ENCODE data around the gene GPR137B. TPM values are rescaled to one million over a fixed set of nuclear protein-coding genes. Genes with fewer than 3 reads are reported as not detected.
A peak's percentile ranks its signal among the peaks of the same experiment; 100 is the strongest.
"Not testable (repeated sequence)": the region's sequence is repeated elsewhere in the genome, so short reads cannot be mapped to it uniquely, and the experiment has no call there.

Gene GPR137B, protein sequence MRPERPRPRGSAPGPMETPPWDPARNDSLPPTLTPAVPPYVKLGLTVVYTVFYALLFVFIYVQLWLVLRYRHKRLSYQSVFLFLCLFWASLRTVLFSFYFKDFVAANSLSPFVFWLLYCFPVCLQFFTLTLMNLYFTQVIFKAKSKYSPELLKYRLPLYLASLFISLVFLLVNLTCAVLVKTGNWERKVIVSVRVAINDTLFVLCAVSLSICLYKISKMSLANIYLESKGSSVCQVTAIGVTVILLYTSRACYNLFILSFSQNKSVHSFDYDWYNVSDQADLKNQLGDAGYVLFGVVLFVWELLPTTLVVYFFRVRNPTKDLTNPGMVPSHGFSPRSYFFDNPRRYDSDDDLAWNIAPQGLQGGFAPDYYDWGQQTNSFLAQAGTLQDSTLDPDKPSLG
- 22.1 to 25.2 TPM (median 23.1 TPM) in 3 replicates for total RNA-seq

DNA sequence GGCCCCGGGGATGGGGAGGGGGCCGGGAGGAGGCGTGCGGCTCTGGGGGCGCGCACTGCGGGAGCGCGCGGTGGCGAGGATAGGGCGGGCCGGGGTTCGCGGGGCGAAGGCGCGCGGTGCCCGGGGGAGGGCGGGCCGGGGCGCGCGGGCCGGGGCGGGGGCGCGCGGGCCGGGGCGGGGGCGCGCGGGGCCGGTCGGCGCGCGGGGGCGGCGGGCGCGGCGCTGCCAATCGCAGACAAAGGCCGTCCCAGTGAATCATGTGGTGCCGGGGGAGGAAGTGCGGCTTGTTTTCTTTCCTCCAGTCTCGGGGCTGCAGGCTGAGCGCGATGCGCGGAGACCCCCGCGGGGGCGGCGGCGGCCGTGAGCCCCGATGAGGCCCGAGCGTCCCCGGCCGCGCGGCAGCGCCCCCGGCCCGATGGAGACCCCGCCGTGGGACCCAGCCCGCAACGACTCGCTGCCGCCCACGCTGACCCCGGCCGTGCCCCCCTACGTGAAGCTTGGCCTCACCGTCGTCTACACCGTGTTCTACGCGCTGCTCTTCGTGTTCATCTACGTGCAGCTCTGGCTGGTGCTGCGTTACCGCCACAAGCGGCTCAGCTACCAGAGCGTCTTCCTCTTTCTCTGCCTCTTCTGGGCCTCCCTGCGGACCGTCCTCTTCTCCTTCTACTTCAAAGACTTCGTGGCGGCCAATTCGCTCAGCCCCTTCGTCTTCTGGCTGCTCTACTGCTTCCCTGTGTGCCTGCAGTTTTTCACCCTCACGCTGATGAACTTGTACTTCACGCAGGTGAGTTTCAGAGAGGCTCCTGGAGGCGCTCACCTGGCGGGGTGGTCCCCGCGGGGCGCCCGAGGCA, at the start of gene GPR137B:
TSS of gene GPR137B (plus strand) at position 287 of the 851 bp plus-strand sequence. CDS start at position 371, 84 bp downstream.
- Mint-ChIP-seq H3K4me1 (peaks cover 34% of the 10 kb centered on the region), H3K27me3 (ENCODE audit: low read depth) (peaks cover 47% of the 10 kb centered on the region), H3K4me3 (peak within 1 kb of the TSS; percentile 93), H3K27ac (peak within 1 kb of the TSS; percentile 95), H3K36me3 (peaks cover 6% of the 10 kb centered on the region), H3K9me3 (no peaks in the 10 kb centered on the region)
- DNase-seq (ENCODE audit: low spot score in 2 of 2, unreplicated experiment in 2 of 2): peak in 1 of 2 experiments; percentile 65
- TF ChIP-seq, protein P1, sequence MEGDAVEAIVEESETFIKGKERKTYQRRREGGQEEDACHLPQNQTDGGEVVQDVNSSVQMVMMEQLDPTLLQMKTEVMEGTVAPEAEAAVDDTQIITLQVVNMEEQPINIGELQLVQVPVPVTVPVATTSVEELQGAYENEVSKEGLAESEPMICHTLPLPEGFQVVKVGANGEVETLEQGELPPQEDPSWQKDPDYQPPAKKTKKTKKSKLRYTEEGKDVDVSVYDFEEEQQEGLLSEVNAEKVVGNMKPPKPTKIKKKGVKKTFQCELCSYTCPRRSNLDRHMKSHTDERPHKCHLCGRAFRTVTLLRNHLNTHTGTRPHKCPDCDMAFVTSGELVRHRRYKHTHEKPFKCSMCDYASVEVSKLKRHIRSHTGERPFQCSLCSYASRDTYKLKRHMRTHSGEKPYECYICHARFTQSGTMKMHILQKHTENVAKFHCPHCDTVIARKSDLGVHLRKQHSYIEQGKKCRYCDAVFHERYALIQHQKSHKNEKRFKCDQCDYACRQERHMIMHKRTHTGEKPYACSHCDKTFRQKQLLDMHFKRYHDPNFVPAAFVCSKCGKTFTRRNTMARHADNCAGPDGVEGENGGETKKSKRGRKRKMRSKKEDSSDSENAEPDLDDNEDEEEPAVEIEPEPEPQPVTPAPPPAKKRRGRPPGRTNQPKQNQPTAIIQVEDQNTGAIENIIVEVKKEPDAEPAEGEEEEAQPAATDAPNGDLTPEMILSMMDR (IDR thresholded peaks at IDR 0.05; ENCODE audit: unreplicated experiment): no peak

DNA sequence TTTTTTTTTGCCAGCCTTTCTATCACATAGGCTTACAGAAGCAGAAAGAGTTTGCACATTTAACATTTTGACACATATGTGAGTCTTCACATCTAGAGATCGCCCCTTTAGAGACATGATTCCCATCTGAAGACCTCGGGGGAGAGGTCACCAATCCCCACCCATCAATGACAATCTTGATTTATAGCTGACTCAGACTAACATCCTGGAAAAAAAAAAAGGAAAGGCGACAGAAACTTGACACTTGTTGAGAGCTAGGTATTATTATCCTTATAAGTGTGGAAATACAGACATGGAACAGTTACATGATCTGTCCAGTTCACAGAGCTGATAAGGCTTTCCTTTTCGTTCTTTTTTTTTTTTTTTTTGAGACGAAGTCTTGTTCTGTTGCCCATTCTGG, 49.4 kb upstream of the GPR137B start:
- Mint-ChIP-seq H3K36me3 (peaks cover 5% of the 10 kb centered on the region), H3K4me1 (peaks cover 4% of the 10 kb centered on the region), H3K9me3 (peaks cover 15% of the 10 kb centered on the region), H3K27me3 (ENCODE audit: low read depth) (peaks cover 1% of the 10 kb centered on the region), H3K27ac (no peak overlapping the region), H3K4me3 (no peak overlapping the region)
- no peak for DNase-seq (ENCODE audit: low spot score in 2 of 2, unreplicated experiment in 2 of 2)
- TF ChIP-seq, protein P1 (IDR thresholded peaks at IDR 0.05; ENCODE audit: unreplicated experiment): no peak

DNA sequence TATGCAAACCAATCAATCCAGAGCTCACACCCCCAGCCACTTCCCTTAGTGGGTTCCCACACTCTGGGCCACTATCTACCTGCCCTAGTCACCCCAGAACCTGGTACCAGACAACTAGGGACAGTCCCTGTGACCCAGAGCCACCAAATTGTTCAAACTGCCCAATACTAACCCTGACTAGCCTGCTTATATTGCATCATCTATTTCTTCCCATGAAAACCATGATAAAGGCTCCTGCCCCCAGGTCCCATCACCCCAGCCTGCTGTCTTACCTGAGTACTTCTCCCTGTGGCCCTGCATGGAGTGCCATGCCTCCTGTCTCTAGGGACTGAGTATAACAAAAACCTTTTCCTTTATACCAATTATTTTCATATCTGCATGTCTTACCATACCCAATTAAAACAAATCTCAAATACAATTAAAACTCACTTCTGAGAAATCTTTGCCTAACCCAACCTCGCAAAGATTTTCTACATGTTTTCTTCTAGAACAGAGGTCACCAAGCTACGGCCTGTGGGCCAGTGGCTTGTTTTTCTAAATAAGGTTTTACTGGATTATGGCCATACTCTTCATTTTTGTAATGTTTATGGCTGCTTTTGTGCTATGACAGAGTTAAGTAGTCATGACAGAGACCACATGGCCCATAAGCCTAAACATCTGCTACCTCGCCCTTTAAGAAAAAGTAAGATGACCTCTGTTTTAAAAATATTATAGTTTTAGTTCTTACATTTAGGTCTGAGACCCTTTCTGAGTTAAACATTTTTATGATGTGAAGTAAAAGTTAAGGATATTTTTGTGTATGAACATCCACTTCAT, 46.4 kb upstream of the GPR137B start:
- peak overlapping the region; percentile 48 for H3K27ac Mint-ChIP-seq
- H3K4me1 Mint-ChIP-seq: peaks cover 4% of the 10 kb centered on the region
- TF ChIP-seq, protein P1 (IDR thresholded peaks at IDR 0.05; ENCODE audit: unreplicated experiment): no peak
- DNase-seq (ENCODE audit: low spot score in 2 of 2, unreplicated experiment in 2 of 2): no peak
- H3K36me3 Mint-ChIP-seq: peaks cover 5% of the 10 kb centered on the region
- H3K9me3 Mint-ChIP-seq: peaks cover 15% of the 10 kb centered on the region
- no peak overlapping the region for H3K4me3 Mint-ChIP-seq
- H3K27me3 Mint-ChIP-seq (ENCODE audit: low read depth): peaks cover 1% of the 10 kb centered on the region

DNA sequence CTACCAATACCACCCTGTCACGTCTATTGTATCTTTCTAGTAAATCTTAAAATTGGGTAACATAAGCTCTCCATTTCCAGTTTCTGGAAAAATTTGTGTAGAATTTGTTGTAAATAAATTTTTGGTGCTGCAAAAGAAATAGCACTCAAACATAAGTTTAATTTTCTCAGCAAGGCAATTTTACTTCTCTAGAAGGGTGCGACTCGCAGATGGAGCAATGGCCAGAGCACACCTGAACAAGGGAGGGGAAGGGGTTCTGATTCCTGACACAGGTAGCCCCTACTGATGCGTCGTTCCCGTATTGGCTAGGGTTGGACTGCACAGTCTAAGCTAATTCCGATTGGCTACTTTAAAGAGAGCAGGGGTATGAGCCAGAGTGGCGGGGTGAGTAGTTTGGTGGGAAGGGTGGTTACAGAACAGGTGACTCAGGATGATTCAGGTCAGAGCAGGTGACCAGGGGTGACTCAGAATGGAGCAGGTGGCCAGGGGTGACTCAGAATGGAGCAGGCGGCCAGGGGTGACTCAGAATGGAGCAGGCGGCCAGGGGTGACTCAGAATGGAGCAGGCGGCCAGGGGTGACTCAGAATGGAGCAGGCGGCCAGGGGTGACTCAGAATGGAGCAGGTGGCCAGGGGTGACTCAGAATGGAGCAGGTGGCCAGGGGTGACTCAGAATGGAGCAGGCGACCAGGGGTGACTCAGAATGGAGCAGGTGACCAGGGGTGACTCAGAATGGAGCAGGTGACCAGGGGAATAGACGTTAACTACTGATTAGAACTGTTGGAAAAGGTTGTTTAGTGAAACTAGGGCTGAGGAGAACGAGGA, 45.5 kb upstream of the GPR137B start:
- H3K9me3 Mint-ChIP-seq: peaks cover 15% of the 10 kb centered on the region
- not testable (repeated sequence) for H3K27ac Mint-ChIP-seq; H3K4me1 Mint-ChIP-seq; H3K4me3 Mint-ChIP-seq; H3K27me3 Mint-ChIP-seq (ENCODE audit: low read depth); H3K36me3 Mint-ChIP-seq
- peak; percentile 56 to 69 for DNase-seq (ENCODE audit: low spot score in 2 of 2, unreplicated experiment in 2 of 2)

DNA sequence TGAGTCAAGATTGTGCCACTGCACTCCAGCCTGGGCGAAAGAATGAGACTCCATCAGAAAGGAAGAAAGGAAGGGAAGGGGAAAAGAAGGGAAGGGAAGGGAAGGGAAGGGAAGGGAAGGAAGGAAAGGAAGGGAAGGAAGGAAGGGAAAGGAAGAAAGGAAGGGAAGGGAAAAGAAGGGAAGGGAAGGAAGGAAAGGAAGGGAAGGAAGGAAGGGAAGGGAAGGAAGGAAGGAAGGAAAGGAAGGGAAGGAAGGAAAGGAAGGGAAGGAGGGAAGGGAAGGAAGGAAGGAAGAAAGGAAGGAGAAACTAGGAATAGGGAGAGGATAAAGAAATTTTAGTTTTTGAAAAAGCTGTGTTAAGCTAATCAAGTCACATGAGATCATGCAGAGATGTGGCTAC, 44.1 kb upstream of the GPR137B start:
- peaks cover 1% of the 10 kb centered on the region for H3K27me3 Mint-ChIP-seq (ENCODE audit: low read depth)
- peaks cover 5% of the 10 kb centered on the region for H3K36me3 Mint-ChIP-seq
- H3K4me1 Mint-ChIP-seq: no peaks in the 10 kb centered on the region
- peaks cover 15% of the 10 kb centered on the region for H3K9me3 Mint-ChIP-seq
- TF ChIP-seq, protein P1 (IDR thresholded peaks at IDR 0.05; ENCODE audit: unreplicated experiment): no peak
- DNase-seq (ENCODE audit: low spot score in 2 of 2, unreplicated experiment in 2 of 2): no peak
- H3K27ac Mint-ChIP-seq: no peak overlapping the region
- no peak overlapping the region for H3K4me3 Mint-ChIP-seq
